Measurements from ENCODE around the gene MRPL43. TPM values are rescaled to one million over a fixed set of nuclear protein-coding genes. Genes with fewer than 3 reads are reported as not detected.
A peak's percentile ranks its signal among the peaks of the same experiment; 100 is the strongest.
"Not testable (repeated sequence)": the region's sequence is repeated elsewhere in the genome, so short reads cannot be mapped to it uniquely, and the experiment has no call there.

The MRPL43 gene
- total and polyA plus RNA-seq, 2 donors from 2014 or later, result 81.5 to 157 TPM

GRCh38 chr10:100978121-100978900 is 9.0 kb downstream of the MRPL43 start:
- Histone ChIP-seq H3K4me3 (ENCODE audit: low read length in 3 of 3) (no peak overlapping the region), H3K27ac (ENCODE audit: low read depth in 2 of 2, low read length in 2 of 2) (no peak overlapping the region), H3K9me3 (ENCODE audit: control insufficient read depth in 2 of 3, insufficient read depth in 1 of 3, low read length in 3 of 3) (no peaks in the 10 kb centered on the region), H3K9ac (ENCODE audit: low read length in 3 of 3) (no peak overlapping the region), H3K36me3 (ENCODE audit: control insufficient read depth in 2 of 3, insufficient read depth in 3 of 3, low read length in 3 of 3) (peaks cover 3 to 40% (median 24%) of the 10 kb centered on the region in 3 donors), H3K27me3 (ENCODE audit: control insufficient read depth, insufficient read depth, low read length) (no peaks in the 10 kb centered on the region), H3K4me1 (ENCODE audit: control insufficient read depth in 2 of 3, insufficient read depth in 2 of 3, low read depth in 1 of 3, low read length in 3 of 3) (no peaks in the 10 kb centered on the region)
- TF ChIP-seq, protein P1, sequence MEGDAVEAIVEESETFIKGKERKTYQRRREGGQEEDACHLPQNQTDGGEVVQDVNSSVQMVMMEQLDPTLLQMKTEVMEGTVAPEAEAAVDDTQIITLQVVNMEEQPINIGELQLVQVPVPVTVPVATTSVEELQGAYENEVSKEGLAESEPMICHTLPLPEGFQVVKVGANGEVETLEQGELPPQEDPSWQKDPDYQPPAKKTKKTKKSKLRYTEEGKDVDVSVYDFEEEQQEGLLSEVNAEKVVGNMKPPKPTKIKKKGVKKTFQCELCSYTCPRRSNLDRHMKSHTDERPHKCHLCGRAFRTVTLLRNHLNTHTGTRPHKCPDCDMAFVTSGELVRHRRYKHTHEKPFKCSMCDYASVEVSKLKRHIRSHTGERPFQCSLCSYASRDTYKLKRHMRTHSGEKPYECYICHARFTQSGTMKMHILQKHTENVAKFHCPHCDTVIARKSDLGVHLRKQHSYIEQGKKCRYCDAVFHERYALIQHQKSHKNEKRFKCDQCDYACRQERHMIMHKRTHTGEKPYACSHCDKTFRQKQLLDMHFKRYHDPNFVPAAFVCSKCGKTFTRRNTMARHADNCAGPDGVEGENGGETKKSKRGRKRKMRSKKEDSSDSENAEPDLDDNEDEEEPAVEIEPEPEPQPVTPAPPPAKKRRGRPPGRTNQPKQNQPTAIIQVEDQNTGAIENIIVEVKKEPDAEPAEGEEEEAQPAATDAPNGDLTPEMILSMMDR (IDR thresholded peaks at IDR 0.05; ENCODE audit: borderline replicate concordance, extremely low read depth, insufficient read depth), result no peak
- intact Hi-C loops (cut with DNase I), result no loop called here
- peak in 1 of 5 donors; percentile 27 for DNase-seq
- FAIRE-seq, result no peak

GRCh38 chr10:100977436-100977835 is 9.9 kb downstream of the MRPL43 start:
- no peak overlapping the region for H3K9ac ChIP-seq (ENCODE audit: low read length in 3 of 3)
- H3K27me3 ChIP-seq (ENCODE audit: control insufficient read depth, insufficient read depth, low read length), result no peaks in the 10 kb centered on the region
- no peak overlapping the region for H3K27ac ChIP-seq (ENCODE audit: low read depth in 2 of 2, low read length in 2 of 2)
- no peak for FAIRE-seq
- DNase-seq, result no peak
- no peaks in the 10 kb centered on the region for H3K9me3 ChIP-seq (ENCODE audit: control insufficient read depth in 2 of 3, insufficient read depth in 1 of 3, low read length in 3 of 3)
- intact Hi-C loops (cut with DNase I), result no loop called here
- no peaks in the 10 kb centered on the region for H3K4me1 ChIP-seq (ENCODE audit: control insufficient read depth in 2 of 3, insufficient read depth in 2 of 3, low read depth in 1 of 3, low read length in 3 of 3)
- H3K36me3 ChIP-seq (ENCODE audit: control insufficient read depth in 2 of 3, insufficient read depth in 3 of 3, low read length in 3 of 3), result peaks cover 3 to 40% (median 21%) of the 10 kb centered on the region in 3 donors
- no peak overlapping the region for H3K4me3 ChIP-seq (ENCODE audit: low read length in 3 of 3)
- TF ChIP-seq, protein P1 (IDR thresholded peaks at IDR 0.05; ENCODE audit: borderline replicate concordance, extremely low read depth, insufficient read depth), result no peak

DNA sequence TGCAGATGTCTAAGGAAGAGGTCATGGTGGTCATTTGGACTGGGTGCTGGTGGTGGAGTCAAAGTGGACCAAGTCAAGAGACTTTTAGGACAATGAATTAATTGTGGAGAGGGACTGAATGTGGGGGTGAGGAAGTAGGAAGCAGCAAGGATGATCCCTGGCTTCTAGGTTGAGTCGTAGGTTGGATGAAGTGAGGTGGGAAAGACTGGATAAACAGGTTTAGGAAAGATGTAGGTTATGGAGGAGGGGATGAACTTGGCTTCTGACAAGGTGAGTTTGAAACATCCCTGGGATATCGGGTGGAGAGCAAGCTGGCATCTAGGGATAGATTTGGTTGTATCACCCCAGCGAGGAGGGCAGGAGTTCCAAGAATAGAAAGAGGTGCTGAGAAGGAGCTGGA is 10.4 kb downstream of the MRPL43 start:
- no peaks in the 10 kb centered on the region for H3K9me3 ChIP-seq (ENCODE audit: control insufficient read depth in 2 of 3, insufficient read depth in 1 of 3, low read length in 3 of 3)
- H3K27me3 ChIP-seq (ENCODE audit: control insufficient read depth, insufficient read depth, low read length), result no peaks in the 10 kb centered on the region
- no peak overlapping the region for H3K9ac ChIP-seq (ENCODE audit: low read length in 3 of 3)
- peaks cover 3 to 40% (median 21%) of the 10 kb centered on the region in 3 donors for H3K36me3 ChIP-seq (ENCODE audit: control insufficient read depth in 2 of 3, insufficient read depth in 3 of 3, low read length in 3 of 3)
- TF ChIP-seq, protein P1 (IDR thresholded peaks at IDR 0.05; ENCODE audit: borderline replicate concordance, extremely low read depth, insufficient read depth), result no peak
- H3K27ac ChIP-seq (ENCODE audit: low read depth in 2 of 2, low read length in 2 of 2), result no peak overlapping the region
- intact Hi-C loops (cut with DNase I), result no loop called here
- DNase-seq (no peak), FAIRE-seq (no peak)
- H3K4me3 ChIP-seq (ENCODE audit: low read length in 3 of 3), result no peak overlapping the region
- H3K4me1 ChIP-seq (ENCODE audit: control insufficient read depth in 2 of 3, insufficient read depth in 2 of 3, low read depth in 1 of 3, low read length in 3 of 3), result peaks cover 0 to 2% (median 2%) of the 10 kb centered on the region in 3 donors

DNA sequence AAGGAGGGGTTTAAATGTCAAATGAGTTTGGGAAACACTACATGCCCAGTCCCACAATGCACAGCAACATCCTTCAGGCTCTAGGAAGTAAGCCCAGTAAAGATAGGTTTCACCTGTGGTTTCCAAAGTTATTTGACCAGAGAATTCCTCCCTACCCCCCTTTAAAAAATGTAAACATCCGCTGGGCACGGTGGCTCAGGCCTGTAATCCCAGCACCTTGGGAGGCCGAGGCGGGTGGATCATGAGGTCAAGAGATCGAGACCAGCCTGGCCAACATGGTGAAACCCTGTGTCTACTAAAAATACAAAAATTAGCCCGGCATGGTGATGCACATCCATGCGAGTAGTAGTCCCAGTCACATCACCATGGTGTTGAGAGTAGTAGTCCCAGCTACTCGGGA is 11.9 kb downstream of the MRPL43 start:
- H3K4me3 ChIP-seq (ENCODE audit: low read length in 3 of 3); intact Hi-C loops (cut with DNase I); H3K9me3 ChIP-seq (ENCODE audit: control insufficient read depth in 2 of 3, insufficient read depth in 1 of 3, low read length in 3 of 3); H3K27ac ChIP-seq (ENCODE audit: low read depth in 2 of 2, low read length in 2 of 2); FAIRE-seq; DNase-seq; H3K27me3 ChIP-seq (ENCODE audit: control insufficient read depth, insufficient read depth, low read length); H3K9ac ChIP-seq (ENCODE audit: low read length in 3 of 3): not testable (repeated sequence)
- peaks cover 5 to 16% (median 14%) of the 10 kb centered on the region in 3 donors for H3K4me1 ChIP-seq (ENCODE audit: control insufficient read depth in 2 of 3, insufficient read depth in 2 of 3, low read depth in 1 of 3, low read length in 3 of 3)
- peaks cover 0 to 27% (median 16%) of the 10 kb centered on the region in 3 donors for H3K36me3 ChIP-seq (ENCODE audit: control insufficient read depth in 2 of 3, insufficient read depth in 3 of 3, low read length in 3 of 3)
